A549 (cell line): Measurements from ENCODE around the gene NEUROG1. TPM values are rescaled to one million over a fixed set of nuclear protein-coding genes. Genes with fewer than 3 reads are reported as not detected.

Experiments used
- ATAC-seq, 2 experiments: fragments of 200-7000 bp in 1 of 2; fragments of >200 bp in 1 of 2; cut with Nextera tagmentation in 1 of 2; cut with Tn5 transposase in 1 of 2; 3 replicates each; pipeline versions ENCODE4 v1.8.0 to v1.9.1; 2018 to 2020; ENCODE audit warnings: mild to moderate bottlenecking in 1 of 2, moderate library complexity in 1 of 2
- CTCF ChIA-PET: fragments of 300-600 bp; sonication (Branson Sonifier 250); formaldehyde crosslinking; extraction: SDS; loops from one replicate; lab custom pipeline; 2021; ENCODE audit warnings: antibody characterized with exemption, inconsistent platforms; lab: Yijun Ruan, JAX
- POLR2A ChIA-PET: fragments of 350-600 bp; formaldehyde crosslinking; extraction: SDS; loops from one replicate; lab custom pipeline; 2021; ENCODE audit warnings: antibody characterized with exemption, inconsistent platforms; lab: Yijun Ruan, JAX
- DNase-seq, 2 experiments: peaks; one replicate each; pipeline versions ENCODE4 v3.0.0 to v3.0.0-alpha.2; 2011 to 2016; ENCODE audit warnings: low read depth in 1 of 2, low spot score in 1 of 2
- FAIRE-seq: peaks from 2 replicates; lab custom pipeline; 2011; peaks lifted over from hg19 to GRCh38; lab: Jason Lieb, UNC
- H3K27ac ChIP-seq, 2 experiments: fragments of >200 bp; sonication (Bioruptor Twin); formaldehyde crosslinking; 3 replicates each; pipeline ENCODE4 v1.5.1; 2016 to 2017
- H3K4me1 ChIP-seq: fragments of >200 bp; sonication (Bioruptor Twin); formaldehyde crosslinking; 3 replicates; pipeline ENCODE4 v1.6.1; 2016
- H3K4me2 ChIP-seq: fragments of >200 bp; sonication (Bioruptor Twin); formaldehyde crosslinking; 3 replicates; pipeline ENCODE4 v1.6.1; 2016
- H3K4me3 ChIP-seq: fragments of >200 bp; sonication (Bioruptor Twin); formaldehyde crosslinking; 3 replicates; pipeline ENCODE4 v1.5.1; 2016
- H3K9me3 ChIP-seq: fragments of >200 bp; sonication (Bioruptor Twin); formaldehyde crosslinking; 3 replicates; pipeline ENCODE4 v1.6.1; 2016
- CBX2 ChIP-seq: fragments of 200-600 bp; sonication (generic); IDR thresholded peaks from 2 replicates; pipeline ENCODE4 v1.6.1; 2016; ENCODE audit warnings: low read depth, mild to moderate bottlenecking, borderline replicate concordance
- CBX8 ChIP-seq: fragments of 200-600 bp; sonication (generic); IDR thresholded peaks from 2 replicates; pipeline ENCODE4 v1.6.1; 2016
- CHD4 ChIP-seq: fragments of 200-600 bp; sonication (generic); IDR thresholded peaks from 2 replicates; pipeline ENCODE4 v1.6.1; 2016; ENCODE audit warnings: antibody characterized with exemption, mild to moderate bottlenecking, borderline replicate concordance
- EHF ChIP-seq: fragments of 250-450 bp; sonication (Bioruptor Pico); IDR thresholded peaks from 2 replicates; pipeline ENCODE4 v1.5.0; 2020; ENCODE audit warnings: mild to moderate bottlenecking
- ESRRA ChIP-seq: fragments of 150-350 bp; IDR thresholded peaks from 2 replicates; pipeline ENCODE4 v1.6.1; 2014; ENCODE audit warnings: mild to moderate bottlenecking, low read length, borderline replicate concordance
- FOSL2 ChIP-seq, 2 experiments: fragments of 450-650 bp in 1 of 2; fragments of >200 bp in 1 of 2; sonication (Bioruptor Twin) in 1 of 2; formaldehyde crosslinking; IDR thresholded peaks; 2 replicates each; pipeline versions ENCODE4 v1.5.0 to v1.6.1; 2016 to 2020; ENCODE audit warnings: mild to moderate bottlenecking in 1 of 2, moderate library complexity in 1 of 2
- GATA3 ChIP-seq: IDR thresholded peaks from 2 replicates; pipeline ENCODE4 v1.6.1; 2012; ENCODE audit warnings: borderline replicate concordance
- HDAC2 ChIP-seq: fragments of 200-600 bp; sonication (generic); IDR thresholded peaks from 2 replicates; pipeline ENCODE4 v1.6.1; 2016
- HEYL ChIP-seq: fragments of 250-450 bp; sonication (Bioruptor Pico); IDR thresholded peaks from 2 replicates; pipeline ENCODE4 v1.8.0; 2021; ENCODE audit warnings: mild to moderate bottlenecking, moderate library complexity
- HOXB13 ChIP-seq: fragments of 250-450 bp; sonication (Bioruptor Pico); IDR thresholded peaks from 2 replicates; pipeline ENCODE4 v1.5.0; 2020; ENCODE audit warnings: low read depth, mild to moderate bottlenecking, moderate library complexity
- HOXB5 ChIP-seq: fragments of 250-450 bp; sonication (Bioruptor Pico); IDR thresholded peaks from 2 replicates; pipeline ENCODE4 v1.5.0; 2020; ENCODE audit warnings: mild to moderate bottlenecking, moderate library complexity
- JUN ChIP-seq, 2 experiments: fragments of >200 bp; sonication (Bioruptor Twin); formaldehyde crosslinking; IDR thresholded peaks; 2 replicates in 1 of 2; 3 replicates in 1 of 2; pipeline ENCODE4 v1.6.1; 2016 to 2017
- MAFK ChIP-seq: fragments of 450-650 bp; IDR thresholded peaks from 2 replicates; pipeline ENCODE4 v1.6.1; 2014; ENCODE audit not compliant: partially characterized antibody
- NFE2L2 ChIP-seq: fragments of 150-350 bp; conservative IDR thresholded peaks from 2 replicates; pipeline ENCODE4 v1.6.1; 2014; ENCODE audit warnings: low read length
- RAD21 ChIP-seq, 2 experiments: fragments of >200 bp in 1 of 2; sonication (Bioruptor Twin) in 1 of 2; formaldehyde crosslinking in 1 of 2; IDR thresholded peaks in 1 of 2; conservative IDR thresholded peaks in 1 of 2; 2 replicates in 1 of 2; 3 replicates in 1 of 2; pipeline ENCODE4 v1.6.1; 2012 to 2018; ENCODE audit warnings: inconsistent platforms in 1 of 2
- RCOR1 ChIP-seq: fragments of 150-350 bp; IDR thresholded peaks from 2 replicates; pipeline ENCODE4 v1.6.1; 2014; ENCODE audit warnings: antibody characterized with exemption, low read length, low read depth
- RFX5 ChIP-seq: fragments of 450-650 bp; IDR thresholded peaks from 2 replicates; pipeline ENCODE4 v1.7.1; 2014; ENCODE audit warnings: antibody characterized with exemption, mild to moderate bottlenecking, moderate library complexity
- RNF2 ChIP-seq: fragments of 200-600 bp; sonication (generic); IDR thresholded peaks from 2 replicates; pipeline ENCODE4 v1.6.1; 2016; ENCODE audit warnings: low read depth, mild to moderate bottlenecking, antibody characterized with exemption, moderate library complexity, borderline replicate concordance
- SMC3 ChIP-seq: fragments of >200 bp; sonication (Bioruptor Twin); formaldehyde crosslinking; IDR thresholded peaks from 3 replicates; pipeline ENCODE4 v1.6.1; 2018; ENCODE audit warnings: inconsistent platforms
- TFCP2L1 ChIP-seq: fragments of 250-450 bp; sonication (Bioruptor Pico); IDR thresholded peaks from 2 replicates; pipeline ENCODE4 v1.5.0; 2021; ENCODE audit warnings: mild to moderate bottlenecking
- ZC3H11A ChIP-seq: fragments of 450-650 bp; IDR thresholded peaks from 2 replicates; pipeline ENCODE4 v1.6.1; 2014; ENCODE audit warnings: antibody characterized with exemption, mild to moderate bottlenecking
- ZSCAN20 ChIP-seq: fragments of 250-450 bp; sonication (Bioruptor Pico); IDR thresholded peaks from 2 replicates; pipeline ENCODE4 v1.8.0; 2022; ENCODE audit warnings: mild to moderate bottlenecking, moderate library complexity
- WGBS: methylation state at CpG from one replicate; pipeline ENCODE4 v1.1.6; 2017; ENCODE audit errors: missing lambda C conversion rate; 5-methylcytosine and 5-hydroxymethylcytosine counted together
- polyA plus RNA-seq, 4 experiments: library from polyadenylated mRNA; depleted of rRNA in 3 of 4; stranded (reverse); fragments of >200 nt; fragmentation: RNase III in 1 of 4; extraction: RNeasy Plus Mini Kit Qiagen cat#74134 plus additional on column Dnase treatment in 1 of 4; gene quantifications; 2 replicates in 3 of 4; 3 replicates in 1 of 4; pipeline ENCODE4 v1.2.3, GENCODE V29; 2011 to 2017
- TF ChIP-seq, protein P1 (sequence below): fragments of 450-650 bp; IDR thresholded peaks from 2 replicates; pipeline ENCODE4 v1.6.1; 2014; ENCODE audit warnings: antibody characterized with exemption
- TF ChIP-seq, protein P2 (sequence below): fragments of 250-450 bp; sonication (Bioruptor Pico); IDR thresholded peaks from 2 replicates; pipeline ENCODE4 v1.5.0; 2021; ENCODE audit warnings: mild to moderate bottlenecking, moderate library complexity, borderline replicate concordance
- TF ChIP-seq, protein P3 (sequence below): fragments of >200 bp; sonication (Bioruptor Twin); formaldehyde crosslinking; IDR thresholded peaks from 3 replicates; pipeline ENCODE4 v1.5.1; 2016
- TF ChIP-seq, protein P4 (sequence below): IDR thresholded peaks from 2 replicates; pipeline ENCODE4 v1.6.1; 2012
- TF ChIP-seq, protein P5 (sequence below): IDR thresholded peaks from 2 replicates; pipeline ENCODE4 v1.6.1; 2012; ENCODE audit warnings: low read depth, borderline replicate concordance
- TF ChIP-seq, protein P6 (sequence below): fragments of 150-350 bp; IDR thresholded peaks from 2 replicates; pipeline ENCODE4 v1.6.1; 2014; ENCODE audit warnings: low read depth, mild to moderate bottlenecking, low read length
- TF ChIP-seq, protein P7 (sequence below): IDR thresholded peaks from 2 replicates; pipeline ENCODE4 v1.6.1; 2012

NEUROG1 gene
- polyA plus RNA-seq, 2 of the 4 experiments (the other 2 are of a cell fraction) = not detected

DNA sequence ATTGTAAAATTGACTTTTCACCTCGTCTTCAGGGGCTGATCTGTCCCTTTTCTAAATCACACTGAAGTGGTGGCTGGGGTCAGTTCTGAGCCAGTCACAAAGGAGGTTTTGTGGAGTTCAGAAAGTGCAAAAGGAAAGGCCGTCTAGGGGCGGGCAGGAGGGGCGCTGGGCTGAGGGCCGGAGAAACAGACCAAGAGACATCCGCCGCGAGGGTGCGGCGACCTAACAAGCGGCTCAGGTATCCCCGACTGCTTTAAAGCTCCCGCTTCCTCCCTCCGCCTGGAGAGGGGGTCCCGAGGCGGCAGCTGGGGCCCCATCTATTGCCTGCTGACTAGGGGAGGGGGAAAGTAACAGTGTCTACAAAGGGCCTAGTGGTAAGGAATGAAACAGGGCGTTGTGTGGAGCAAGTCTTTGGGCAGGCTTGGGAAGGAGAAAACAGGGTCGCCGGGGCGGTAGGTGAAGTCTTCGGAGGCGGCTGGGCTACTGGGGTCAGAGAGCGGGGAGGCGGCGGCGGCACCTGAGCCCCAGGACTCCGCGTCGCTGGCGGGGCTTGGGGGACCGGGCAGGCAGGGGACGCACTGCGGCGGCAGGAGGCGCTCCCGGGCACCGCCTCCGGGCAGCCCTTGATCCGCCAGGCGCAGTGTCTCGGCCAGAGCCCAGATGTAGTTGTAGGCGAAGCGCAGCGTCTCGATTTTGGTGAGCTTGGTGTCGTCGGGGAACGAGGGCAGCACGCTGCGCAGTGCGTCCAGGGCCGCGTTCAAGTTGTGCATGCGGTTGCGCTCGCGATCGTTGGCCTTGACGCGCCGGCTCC, 950 bp downstream of the NEUROG1 start:
- peaks cover 11% of the 10 kb centered on the region; the same call in 2 of the 3 replicates for H3K9me3 ChIP-seq
- no peak overlapping the region for H3K27ac ChIP-seq
- CTCF ChIA-PET = interaction anchor here (0.6 to 7.8 kb wide), 3 partner anchors 17 to 68 kb away, joined by 4 to 75 read pairs (median 16); no protein-coding TSS in a partner anchor
- POLR2A ChIA-PET = no interaction called here
- TF ChIP-seq HDAC2 (no peak), RAD21 (conservative IDR thresholded peaks at IDR 0.05 in 1 of 2, IDR thresholded peaks at IDR 0.05 in 1 of 2) (no peak), SMC3 (no peak), RCOR1 (no peak), RNF2 (no peak), JUN (IDR thresholded peaks at IDR 0.05) (no peak), ZSCAN20 (CRISPR knock-in tag) (no peak), EHF (CRISPR knock-in tag) (no peak), TFCP2L1 (CRISPR knock-in tag) (no peak), CBX8 (no peak)
- TF ChIP-seq, protein P1, sequence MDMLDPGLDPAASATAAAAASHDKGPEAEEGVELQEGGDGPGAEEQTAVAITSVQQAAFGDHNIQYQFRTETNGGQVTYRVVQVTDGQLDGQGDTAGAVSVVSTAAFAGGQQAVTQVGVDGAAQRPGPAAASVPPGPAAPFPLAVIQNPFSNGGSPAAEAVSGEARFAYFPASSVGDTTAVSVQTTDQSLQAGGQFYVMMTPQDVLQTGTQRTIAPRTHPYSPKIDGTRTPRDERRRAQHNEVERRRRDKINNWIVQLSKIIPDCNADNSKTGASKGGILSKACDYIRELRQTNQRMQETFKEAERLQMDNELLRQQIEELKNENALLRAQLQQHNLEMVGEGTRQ = no peak
- TF ChIP-seq, protein P2, sequence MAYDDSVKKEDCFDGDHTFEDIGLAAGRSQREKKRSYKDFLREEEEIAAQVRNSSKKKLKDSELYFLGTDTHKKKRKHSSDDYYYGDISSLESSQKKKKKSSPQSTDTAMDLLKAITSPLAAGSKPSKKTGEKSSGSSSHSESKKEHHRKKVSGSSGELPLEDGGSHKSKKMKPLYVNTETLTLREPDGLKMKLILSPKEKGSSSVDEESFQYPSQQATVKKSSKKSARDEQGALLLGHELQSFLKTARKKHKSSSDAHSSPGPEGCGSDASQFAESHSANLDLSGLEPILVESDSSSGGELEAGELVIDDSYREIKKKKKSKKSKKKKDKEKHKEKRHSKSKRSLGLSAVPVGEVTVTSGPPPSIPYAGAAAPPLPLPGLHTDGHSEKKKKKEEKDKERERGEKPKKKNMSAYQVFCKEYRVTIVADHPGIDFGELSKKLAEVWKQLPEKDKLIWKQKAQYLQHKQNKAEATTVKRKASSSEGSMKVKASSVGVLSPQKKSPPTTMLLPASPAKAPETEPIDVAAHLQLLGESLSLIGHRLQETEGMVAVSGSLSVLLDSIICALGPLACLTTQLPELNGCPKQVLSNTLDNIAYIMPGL (CRISPR knock-in tag) = no peak
- TF ChIP-seq, protein P3, sequence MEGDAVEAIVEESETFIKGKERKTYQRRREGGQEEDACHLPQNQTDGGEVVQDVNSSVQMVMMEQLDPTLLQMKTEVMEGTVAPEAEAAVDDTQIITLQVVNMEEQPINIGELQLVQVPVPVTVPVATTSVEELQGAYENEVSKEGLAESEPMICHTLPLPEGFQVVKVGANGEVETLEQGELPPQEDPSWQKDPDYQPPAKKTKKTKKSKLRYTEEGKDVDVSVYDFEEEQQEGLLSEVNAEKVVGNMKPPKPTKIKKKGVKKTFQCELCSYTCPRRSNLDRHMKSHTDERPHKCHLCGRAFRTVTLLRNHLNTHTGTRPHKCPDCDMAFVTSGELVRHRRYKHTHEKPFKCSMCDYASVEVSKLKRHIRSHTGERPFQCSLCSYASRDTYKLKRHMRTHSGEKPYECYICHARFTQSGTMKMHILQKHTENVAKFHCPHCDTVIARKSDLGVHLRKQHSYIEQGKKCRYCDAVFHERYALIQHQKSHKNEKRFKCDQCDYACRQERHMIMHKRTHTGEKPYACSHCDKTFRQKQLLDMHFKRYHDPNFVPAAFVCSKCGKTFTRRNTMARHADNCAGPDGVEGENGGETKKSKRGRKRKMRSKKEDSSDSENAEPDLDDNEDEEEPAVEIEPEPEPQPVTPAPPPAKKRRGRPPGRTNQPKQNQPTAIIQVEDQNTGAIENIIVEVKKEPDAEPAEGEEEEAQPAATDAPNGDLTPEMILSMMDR = no peak
- TF ChIP-seq, protein P4, sequence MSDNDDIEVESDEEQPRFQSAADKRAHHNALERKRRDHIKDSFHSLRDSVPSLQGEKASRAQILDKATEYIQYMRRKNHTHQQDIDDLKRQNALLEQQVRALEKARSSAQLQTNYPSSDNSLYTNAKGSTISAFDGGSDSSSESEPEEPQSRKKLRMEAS = no peak
- TF ChIP-seq, protein P5, sequence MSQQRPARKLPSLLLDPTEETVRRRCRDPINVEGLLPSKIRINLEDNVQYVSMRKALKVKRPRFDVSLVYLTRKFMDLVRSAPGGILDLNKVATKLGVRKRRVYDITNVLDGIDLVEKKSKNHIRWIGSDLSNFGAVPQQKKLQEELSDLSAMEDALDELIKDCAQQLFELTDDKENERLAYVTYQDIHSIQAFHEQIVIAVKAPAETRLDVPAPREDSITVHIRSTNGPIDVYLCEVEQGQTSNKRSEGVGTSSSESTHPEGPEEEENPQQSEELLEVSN = no peak
- WGBS = 44% methylated on average over 44 of the region's 61 CpGs
- ATAC-seq (peak; percentile 41 to 78; a peak in 3 of 6 replicates), FAIRE-seq (no peak), DNase-seq (no peak)
- no peak overlapping the region; the same call in 2 of the 3 replicates for H3K4me3 ChIP-seq
- H3K4me1 ChIP-seq = peaks cover 7% of the 10 kb centered on the region; the same call in 1 of the 3 replicates
- peak overlapping the region; percentile 61 for H3K4me2 ChIP-seq

DNA sequence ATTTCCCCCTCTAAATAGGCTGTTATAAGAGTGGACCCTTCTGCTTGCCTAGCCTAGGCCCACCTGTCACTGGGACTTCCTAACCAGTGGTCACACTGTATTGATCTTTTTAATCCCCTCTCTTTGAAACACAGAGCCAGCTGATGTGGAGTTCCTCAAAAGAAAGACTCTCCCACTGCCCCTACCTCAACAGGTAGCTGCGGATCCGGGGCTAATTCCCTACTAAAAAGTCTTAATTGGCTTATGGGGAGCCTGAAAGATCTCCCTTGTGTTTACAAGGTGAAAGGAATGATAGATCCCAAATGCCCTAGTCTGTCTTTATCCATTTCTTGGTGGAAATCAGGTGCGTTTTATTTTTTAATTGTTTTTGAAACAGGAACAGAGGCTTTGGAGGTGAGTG, 2.0 kb downstream of the NEUROG1 start:
- Histone ChIP-seq H3K27ac (no peak overlapping the region), H3K4me3 (no peak overlapping the region), H3K4me2 (no peak overlapping the region), H3K9me3 (peaks cover 16% of the 10 kb centered on the region; the same call in 2 of the 3 replicates), H3K4me1 (peaks cover 7% of the 10 kb centered on the region; the same call in 1 of the 3 replicates)
- ATAC-seq (no peak), DNase-seq (no peak), FAIRE-seq (no peak)
- 38% methylated on average over 3 of the region's 3 CpGs for WGBS
- CTCF ChIA-PET = interaction anchor here (0.7 to 7.8 kb wide), 4 partner anchors 18 to 73 kb away, joined by 3 to 75 read pairs (median 10); no protein-coding TSS in a partner anchor
- POLR2A ChIA-PET = no interaction called here
- TF ChIP-seq HDAC2 (no peak), TFCP2L1 (CRISPR knock-in tag) (no peak), ZC3H11A (no peak), CHD4 (no peak), CBX2 (no peak), RFX5 (no peak), FOSL2 (IDR thresholded peaks at IDR 0.05) (no peak), FOSL2 (CRISPR knock-in tag; IDR thresholded peaks at IDR 0.05) (no peak), HOXB13 (no peak), HOXB5 (CRISPR knock-in tag) (no peak), GATA3 (no peak), MAFK (no peak), NFE2L2 (no peak), HEYL (CRISPR knock-in tag) (no peak), RAD21 (conservative IDR thresholded peaks at IDR 0.05 in 1 of 2, IDR thresholded peaks at IDR 0.05 in 1 of 2) (no peak), ESRRA (no peak)
- TF ChIP-seq, protein P6, sequence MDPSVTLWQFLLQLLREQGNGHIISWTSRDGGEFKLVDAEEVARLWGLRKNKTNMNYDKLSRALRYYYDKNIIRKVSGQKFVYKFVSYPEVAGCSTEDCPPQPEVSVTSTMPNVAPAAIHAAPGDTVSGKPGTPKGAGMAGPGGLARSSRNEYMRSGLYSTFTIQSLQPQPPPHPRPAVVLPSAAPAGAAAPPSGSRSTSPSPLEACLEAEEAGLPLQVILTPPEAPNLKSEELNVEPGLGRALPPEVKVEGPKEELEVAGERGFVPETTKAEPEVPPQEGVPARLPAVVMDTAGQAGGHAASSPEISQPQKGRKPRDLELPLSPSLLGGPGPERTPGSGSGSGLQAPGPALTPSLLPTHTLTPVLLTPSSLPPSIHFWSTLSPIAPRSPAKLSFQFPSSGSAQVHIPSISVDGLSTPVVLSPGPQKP = no peak
- TF ChIP-seq, protein P7, sequence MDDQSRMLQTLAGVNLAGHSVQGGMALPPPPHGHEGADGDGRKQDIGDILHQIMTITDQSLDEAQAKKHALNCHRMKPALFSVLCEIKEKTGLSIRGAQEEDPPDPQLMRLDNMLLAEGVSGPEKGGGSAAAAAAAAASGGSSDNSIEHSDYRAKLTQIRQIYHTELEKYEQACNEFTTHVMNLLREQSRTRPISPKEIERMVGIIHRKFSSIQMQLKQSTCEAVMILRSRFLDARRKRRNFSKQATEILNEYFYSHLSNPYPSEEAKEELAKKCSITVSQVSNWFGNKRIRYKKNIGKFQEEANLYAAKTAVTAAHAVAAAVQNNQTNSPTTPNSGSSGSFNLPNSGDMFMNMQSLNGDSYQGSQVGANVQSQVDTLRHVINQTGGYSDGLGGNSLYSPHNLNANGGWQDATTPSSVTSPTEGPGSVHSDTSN = no peak
